GM20431 (cell line): Measurements from ENCODE around the gene TXNDC15.

Source experiments
- in situ Hi-C: fragments of 300-500 bp; cut with MseI, MboI; formaldehyde crosslinking; loops from one replicate; pipeline ENCODE4 v1.15.0; 2020; ENCODE audit warnings: low sequenced_read_pairs; ENCODE audit not compliant: unreplicated experiment

The TXNDC15 gene

GRCh38 chr5:134913254-134913653, 39.1 kb downstream of the TXNDC15 start:
- in situ Hi-C loops, result loop anchor here (25.0 kb wide), 1 partner anchor 274 kb away; no protein-coding TSS in a partner anchor

DNA sequence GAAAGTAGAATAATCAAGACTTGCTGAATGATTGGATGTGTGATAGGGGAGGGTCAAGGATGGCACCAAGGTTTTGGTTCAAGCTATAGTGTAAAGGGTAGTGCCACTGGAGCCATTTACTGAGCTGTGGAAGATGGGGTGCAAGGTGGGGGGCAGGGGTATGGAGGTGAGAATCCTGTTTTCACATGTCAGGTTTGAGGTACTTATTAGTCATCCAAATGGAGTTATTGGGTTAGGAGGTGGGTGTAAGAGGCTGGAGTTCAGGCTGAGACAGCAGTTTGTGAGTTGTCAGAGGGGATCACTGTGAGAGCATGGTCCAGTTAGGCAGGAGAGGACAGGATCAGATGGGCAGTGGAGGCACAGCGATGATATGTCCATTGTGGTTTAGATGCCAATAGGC, 39.6 kb downstream of the TXNDC15 start:
- in situ Hi-C loops, result loop anchor here (25.0 kb wide), 1 partner anchor 274 kb away; no protein-coding TSS in a partner anchor

DNA sequence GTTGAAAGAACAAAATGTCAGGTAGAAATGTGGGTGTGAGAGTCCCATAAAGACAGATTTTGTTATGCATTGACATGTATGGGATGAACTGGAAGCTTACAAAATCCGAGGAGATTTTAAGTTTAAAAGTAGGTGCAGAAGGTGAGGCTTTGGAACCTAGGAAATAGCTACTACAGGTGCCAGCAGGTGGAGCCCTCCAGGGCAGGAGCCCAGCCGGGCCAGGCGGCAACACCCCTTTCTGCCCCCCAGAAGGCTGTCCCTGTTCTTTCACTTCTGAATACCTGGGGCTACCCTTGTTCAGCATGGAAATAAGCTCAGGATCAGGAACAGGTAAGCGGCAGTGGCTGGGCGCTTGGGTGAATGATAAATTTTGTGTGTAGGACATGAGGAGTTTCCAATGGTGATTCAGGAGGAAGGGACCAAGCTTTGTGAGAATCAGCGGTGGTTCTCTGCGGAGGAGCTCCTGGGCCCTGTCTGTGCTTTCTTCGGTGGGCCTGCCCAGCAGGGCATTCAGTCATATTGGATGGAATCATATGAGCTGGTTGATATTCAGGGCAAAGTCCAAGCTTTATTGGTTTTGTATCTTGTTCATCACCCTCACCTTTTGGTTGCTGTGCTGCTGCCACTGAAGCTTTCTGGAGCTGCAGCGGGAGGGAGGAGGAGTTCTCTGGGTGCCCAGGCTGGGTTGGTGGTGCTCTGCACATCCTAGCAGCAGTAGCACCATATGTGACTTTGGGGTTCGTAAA, 43.1 kb downstream of the TXNDC15 start:
- in situ Hi-C loops, result loop anchor here (25.0 kb wide), 1 partner anchor 270 kb away; no protein-coding TSS in a partner anchor

- in situ Hi-C loops, result loop anchor here (25.0 kb wide), 1 partner anchor 268 kb away; no protein-coding TSS in a partner anchor
Observed at GRCh38 chr5:134918861-134919260, 44.7 kb downstream of the TXNDC15 start.

DNA sequence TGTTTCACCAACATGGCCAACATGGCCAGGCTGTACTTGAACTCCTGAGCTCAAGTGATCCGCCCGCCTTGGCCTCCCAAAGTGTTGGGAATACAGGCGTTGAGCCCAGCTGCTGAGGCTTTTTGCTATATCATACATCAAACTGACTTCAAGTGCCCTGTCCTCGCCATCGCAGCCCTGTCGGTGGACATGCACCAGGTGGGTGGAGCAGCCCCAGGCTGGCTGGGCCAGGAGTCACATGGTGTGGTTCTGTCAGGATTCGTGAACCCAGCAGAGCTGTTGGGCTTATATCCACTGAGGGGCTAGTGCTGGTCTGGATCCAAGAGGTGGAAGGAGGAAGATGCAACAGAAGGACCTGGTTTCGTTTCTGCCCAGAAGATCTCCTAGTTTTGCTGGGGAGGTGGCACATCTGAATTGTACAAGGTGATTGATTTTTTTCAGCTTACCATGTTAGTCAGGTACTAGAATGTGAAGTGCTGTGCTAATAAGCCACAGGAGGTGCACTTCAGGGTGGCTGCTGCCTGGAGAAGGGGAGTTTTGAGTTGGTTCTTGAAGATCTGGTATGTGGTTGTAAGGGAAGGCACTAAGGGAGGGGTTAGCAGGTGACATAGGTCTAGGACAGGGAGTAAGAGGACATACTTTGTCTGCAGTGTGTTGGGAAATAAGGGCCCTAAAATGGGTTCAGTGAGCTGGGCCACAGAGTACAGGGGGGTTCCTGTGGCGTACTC, 46.8 kb downstream of the TXNDC15 start:
- in situ Hi-C loops, result loop anchor here (25.0 kb wide), 1 partner anchor 266 kb away; no protein-coding TSS in a partner anchor

- in situ Hi-C loops, result no loop called here
Observed at GRCh38 chr5:134932508-134932907, 58.3 kb downstream of the TXNDC15 start.

DNA sequence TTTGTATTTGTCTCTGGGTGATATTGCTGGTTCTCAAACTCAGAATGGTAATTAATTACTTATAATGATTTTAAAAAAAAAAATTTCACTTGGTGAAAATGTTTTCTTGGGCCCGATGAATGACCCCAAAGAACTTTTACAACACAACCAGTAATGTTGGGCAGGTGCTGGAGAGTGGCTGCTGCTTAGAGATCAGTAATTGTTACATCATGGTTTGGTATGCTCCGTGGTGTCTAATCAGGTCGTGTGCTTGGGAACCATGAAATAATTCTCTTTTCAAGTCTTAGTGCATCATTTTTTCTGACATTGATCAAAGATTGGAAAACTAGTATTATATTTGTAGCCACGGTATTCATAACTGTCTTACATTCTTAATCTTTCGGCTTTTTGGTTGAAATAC, 60.0 kb downstream of the TXNDC15 start:
- in situ Hi-C loops, result no loop called here

DNA sequence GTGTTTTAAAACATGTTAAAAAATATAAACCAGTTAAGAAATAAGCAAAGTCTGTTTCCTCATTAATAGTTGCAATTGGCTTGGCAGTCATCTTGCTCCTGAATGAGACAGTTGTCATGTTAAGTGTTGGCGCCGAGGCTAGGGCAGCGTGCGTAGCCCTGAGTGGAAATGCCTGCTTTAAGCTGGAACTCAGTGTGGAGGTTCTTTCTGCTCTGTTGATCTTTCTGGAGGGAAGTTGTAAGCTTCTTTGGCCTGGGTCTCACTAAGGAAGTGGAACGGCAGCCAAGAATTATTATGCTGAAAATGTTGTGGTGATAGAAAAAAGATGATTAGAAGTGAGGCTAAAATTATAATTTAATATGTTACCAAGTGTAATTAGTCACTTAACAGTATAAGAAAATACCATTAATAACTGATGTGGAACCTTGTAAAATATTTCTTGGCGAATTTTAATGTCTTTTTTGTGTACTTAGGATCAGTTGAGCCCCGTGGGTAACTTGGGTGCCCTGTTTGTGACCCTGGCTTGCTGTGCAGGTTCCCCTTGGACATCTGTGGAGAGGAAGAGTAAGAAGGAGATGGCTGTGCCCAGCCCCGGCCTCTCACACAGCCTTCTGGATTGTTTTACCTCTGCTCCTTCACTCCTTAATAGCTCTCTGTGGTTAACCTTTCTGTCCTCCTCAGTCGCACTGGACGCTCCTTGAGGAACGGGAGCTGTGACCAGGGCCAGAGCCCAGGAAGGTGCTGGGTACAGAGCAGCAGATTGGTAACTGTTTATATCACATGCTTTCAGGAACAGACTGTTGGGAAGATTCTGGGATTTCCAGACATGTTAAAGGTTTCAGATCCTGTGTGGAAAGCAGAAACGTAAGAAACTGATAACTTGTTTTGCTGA, 61.8 kb downstream of the TXNDC15 start:
- in situ Hi-C loops, result no loop called here

DNA sequence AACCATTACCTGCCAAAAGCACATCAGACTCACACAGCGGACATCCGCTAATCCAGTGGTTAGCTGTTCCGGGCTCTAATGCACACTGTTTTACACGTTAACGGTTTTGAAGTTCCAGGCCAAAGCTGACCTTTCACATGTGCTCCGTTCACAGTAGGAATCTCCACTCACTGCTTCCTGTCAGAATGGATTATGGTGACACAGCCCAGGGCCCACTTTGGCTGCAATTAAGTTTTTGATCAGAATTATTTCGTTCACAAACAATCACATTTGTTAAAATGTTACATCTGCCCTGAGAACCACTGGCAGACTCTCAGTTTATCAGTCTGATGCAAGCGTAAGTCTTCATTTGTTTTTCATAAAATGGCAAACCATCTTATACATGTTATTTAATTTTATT, 63.4 kb downstream of the TXNDC15 start:
- in situ Hi-C loops, result no loop called here

GRCh38 chr5:134938030-134938429, 63.9 kb downstream of the TXNDC15 start:
- in situ Hi-C loops, result no loop called here

- in situ Hi-C loops, result no loop called here
Observed at GRCh38 chr5:134939500-134939899, 65.3 kb downstream of the TXNDC15 start.

DNA sequence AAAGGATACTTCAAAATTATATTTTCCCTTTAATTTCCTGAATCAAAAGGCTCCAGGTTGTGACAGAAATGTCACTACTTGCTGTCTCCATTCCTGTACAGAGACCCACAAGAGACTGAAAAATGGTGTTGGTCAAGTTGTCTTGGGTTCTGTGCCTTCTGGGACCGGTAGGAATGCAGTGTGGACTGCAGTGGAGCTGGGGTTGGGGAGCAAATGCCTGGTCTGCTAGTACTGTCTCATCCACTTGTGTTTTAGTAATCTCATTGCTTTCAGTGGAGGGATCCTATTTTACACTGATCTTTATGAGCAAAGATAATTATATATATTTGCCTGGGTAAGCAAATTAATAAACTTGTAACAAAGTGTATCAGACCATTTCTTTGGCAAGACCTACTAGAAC, 69.4 kb downstream of the TXNDC15 start:
- in situ Hi-C loops, result no loop called here

- in situ Hi-C loops, result no loop called here
Observed at GRCh38 chr5:134944630-134945029, 70.5 kb downstream of the TXNDC15 start.

DNA sequence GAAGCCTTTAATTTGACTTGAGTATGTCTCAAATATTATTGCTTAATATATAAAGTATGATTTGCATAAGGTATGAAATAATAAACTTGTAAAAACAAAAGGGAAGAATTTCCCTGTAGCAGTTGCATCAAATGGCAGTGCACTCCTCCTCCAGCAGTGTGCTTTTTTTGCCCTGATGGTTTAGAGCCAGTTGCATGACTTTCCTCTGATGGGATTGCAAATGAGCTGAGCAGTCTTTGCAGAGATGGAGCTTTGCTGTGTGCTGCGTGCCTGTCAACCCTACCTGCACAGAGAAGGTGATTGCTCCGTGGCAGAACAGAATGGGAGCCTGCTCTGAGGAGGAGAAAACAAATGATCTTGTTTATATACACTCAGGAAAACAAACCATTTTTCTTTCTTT, 70.9 kb downstream of the TXNDC15 start:
- in situ Hi-C loops, result no loop called here

- in situ Hi-C loops, result no loop called here
Observed at GRCh38 chr5:134948911-134949310, 74.7 kb downstream of the TXNDC15 start.

DNA sequence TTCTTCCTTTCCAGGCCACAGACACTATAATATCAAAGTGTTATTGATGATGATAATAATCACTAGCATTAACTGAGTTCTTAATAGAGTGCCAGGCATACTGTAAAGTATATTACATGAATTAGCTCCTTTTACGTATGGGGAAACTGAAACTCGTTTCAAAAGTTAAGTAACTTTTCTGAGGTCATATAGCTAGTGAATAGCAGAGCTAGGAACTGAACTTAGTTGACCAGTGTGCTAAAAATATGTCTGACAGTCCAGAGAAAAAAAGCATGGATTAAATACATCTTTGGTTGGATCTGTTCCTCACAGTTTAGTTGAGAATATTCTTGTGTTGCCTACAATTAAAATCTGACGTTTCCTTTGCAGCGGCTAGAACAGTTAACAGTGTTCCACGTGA, 75.1 kb downstream of the TXNDC15 start:
- in situ Hi-C loops, result no loop called here
